HG02981 (cell line): ENCODE results near the gene TLCD3B.
"Not testable (repeated sequence)": the region's sequence is repeated elsewhere in the genome, so short reads cannot be mapped to it uniquely, and the experiment has no call there.

Source experiments
- ATAC-seq: cut with Tn5 transposase; IDR thresholded peaks from one replicate; pipeline ENCODE4 v1.9.1; 2021; ENCODE audit warnings: mild to moderate bottlenecking, moderate library complexity; ENCODE audit not compliant: unreplicated experiment

The TLCD3B gene

GRCh38 chr16:30027588-30028437, 3.3 kb downstream of the TLCD3B start:
- ATAC-seq = no peak

DNA sequence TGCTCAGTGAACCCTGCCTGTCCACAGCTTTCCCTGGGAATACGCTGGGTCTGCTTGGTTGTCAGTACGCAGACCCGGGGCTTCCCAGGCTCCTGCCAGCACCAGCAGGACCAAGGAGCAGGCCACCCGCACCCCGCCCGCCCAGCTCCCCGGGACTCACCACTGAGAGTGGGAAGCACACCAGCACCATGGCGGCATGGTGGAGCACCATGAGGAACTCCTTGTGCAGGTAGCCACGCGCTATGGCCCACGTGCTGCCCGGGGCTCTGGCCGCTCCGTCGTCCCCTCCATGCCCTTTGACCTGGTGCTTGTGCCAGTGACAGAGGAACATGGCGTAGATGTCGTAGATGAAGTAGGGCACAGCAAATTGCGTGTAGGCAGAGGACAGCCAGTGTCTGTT, 4.6 kb downstream of the TLCD3B start:
- ATAC-seq = no peak

DNA sequence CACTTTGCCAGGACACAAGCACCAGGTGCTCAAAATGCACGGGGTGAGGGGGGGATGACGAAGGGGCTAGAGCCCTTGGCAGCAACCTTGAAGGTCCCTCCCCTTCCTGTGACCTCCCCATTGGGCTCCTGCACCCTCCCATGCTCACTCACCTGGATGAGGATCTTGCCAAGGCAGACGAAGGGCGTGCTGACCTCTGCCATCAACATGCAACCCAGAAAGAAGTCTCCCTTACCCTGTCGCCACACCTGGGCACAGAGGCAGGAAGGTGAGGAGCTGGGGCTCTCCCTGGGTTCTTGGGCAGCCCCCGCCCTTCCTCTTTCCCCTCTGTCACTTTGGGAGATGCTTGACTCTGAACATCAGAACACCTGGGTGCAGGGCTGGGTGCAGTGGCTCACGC, 5.5 kb downstream of the TLCD3B start:
- no peak for ATAC-seq

GRCh38 chr16:30025156-30025555, 5.9 kb downstream of the TLCD3B start:
- ATAC-seq = no peak

DNA sequence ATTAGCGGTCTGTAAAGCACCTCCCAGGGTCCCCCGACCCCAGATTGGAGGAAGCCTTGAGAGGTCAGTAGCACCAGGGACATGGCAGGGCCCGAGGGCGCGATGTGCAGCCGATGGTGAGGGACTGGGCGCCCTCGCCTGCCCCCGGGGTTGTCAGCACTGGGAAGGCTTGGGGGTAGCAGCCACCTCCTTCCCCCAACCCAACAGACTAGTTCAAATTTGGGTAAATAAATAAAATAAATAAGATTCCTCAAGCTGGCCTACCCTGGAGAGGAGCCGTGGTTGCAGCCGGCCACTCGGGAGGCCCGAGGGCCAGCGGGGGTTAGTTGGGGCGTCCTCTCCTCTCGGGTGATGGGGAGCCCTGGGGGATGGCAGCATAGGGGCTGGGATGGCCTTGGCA, 6.6 kb downstream of the TLCD3B start:
- ATAC-seq = no peak

DNA sequence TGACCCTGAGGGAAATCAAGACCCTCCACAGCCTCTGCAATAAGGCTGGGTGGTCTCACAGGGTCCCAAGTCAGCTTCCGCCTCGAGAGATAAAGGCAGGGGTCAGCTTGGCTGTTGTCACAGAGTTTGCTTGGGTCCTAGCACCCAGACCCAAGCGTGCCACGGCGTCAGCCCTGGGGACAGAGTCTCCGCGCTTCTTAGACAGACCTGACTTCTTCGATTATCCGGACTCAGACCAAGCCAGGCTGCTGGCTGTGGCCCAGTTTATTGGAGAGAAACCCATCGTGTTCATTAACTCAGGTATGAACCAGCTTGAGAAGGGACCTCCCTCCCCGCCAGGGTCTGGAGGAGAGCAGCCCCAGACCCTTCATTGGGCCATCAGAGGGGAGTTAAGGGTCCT, 7.5 kb downstream of the TLCD3B start:
- ATAC-seq = no peak

DNA sequence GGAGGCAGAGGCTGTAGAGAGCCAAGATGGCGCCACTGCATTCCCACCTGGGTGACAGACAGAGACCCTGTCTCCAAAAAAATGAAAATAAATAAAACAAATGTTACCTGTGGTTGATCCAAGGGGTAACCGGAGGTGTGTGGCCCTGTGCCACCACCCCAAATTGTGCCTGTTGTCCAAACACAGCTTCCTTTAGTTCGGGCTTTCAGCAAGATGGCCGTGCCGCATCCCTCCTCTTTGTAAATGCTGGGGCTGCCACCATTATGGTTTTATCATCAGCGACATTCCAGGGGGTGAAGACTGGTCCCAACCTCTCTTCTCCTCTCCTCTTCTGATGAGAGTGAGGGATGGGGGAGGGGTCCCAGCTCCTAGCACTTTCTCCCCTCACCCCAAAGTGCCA, 8.2 kb downstream of the TLCD3B start, which contains the start of gene C16orf92:
Gene C16orf92, plus strand, starts transcription at position 312 of the 400 bp plus-strand sequence. CDS start 143 bp downstream, outside the sequence.
- ATAC-seq = no peak

- no peak for ATAC-seq
These were observed 12.3 kb downstream of the TLCD3B start for GRCh38 chr16:30018731-30019158.

- ATAC-seq = not testable (repeated sequence)
These were observed 13.1 kb downstream of the TLCD3B start for GRCh38 chr16:30017937-30018336.

- no peak for ATAC-seq
These were observed 13.8 kb downstream of the TLCD3B start for GRCh38 chr16:30017277-30017656.

DNA sequence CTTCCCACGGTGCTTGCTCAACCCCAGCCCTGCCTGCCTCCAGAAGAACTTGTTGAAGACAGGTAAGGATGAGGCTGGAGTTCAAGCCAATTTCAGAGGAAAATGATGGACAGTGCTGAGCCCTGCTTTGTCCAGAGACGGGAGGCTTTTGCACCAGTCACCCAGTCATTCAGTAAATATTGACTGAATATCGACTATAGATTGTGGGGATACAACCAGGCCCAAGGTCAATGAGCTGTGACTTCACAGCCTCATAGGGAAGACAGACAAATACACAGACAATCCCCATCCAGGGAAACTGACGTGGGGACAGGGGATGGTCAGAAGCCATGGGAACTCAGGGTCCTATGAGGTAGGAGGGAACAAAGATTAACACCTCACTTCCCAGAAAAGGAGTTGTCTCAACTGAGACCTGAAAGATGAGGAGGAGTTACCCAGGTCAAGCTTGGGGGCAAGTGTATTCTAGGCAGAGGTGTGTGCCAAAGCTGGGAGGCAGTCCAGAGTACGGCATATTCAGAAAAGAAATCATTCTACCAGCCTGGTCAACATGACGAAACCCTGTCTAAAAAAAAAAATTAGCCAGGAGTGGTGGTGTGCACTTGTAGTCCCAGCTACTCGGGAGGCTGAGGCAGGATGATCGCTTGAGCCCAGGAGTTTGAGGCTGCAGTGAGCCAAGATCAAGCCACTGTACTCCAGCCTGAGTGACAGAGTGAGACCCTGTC, 14.4 kb downstream of the TLCD3B start:
- ATAC-seq = no peak

DNA sequence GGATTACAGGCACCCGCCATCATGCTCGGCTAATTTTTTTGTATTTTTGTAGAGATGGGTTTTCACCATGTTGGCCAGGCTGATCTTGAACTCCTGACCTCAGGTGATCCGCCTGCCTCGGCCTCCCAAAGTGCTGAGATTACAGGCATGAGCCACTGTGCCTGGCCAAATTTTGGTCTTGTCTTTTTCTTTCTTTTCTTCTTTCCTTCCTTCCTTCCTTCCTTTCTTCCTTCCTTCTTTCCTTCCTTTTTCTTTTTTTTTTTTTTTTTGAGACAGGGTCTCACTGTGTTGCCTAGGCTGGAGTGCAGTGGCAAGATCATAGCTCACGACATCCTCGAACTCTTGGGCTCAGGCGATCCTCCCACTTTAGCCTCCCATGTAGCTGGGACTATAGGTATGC, 15.6 kb downstream of the TLCD3B start:
- ATAC-seq = not testable (repeated sequence)

DNA sequence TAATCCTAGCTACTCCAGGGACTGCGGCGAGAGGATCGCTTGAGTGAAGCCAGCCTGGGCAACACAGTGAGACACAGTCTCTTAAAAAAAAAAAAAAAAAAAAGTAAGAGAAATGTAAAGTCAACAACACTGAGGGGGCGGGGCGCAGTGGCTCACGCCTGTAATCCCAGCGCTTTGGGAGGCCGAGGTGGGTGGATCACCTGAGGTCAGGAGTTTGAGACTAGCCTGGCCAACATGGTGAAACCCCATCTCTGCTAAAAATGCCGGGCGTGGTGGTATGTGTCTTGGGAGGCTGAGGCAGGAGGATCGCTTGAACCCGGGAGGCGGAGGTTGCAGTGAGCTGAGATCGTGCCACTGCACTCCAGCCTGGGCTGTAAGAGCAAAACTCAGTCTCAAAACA, 18.5 kb downstream of the TLCD3B start:
- not testable (repeated sequence) for ATAC-seq

DNA sequence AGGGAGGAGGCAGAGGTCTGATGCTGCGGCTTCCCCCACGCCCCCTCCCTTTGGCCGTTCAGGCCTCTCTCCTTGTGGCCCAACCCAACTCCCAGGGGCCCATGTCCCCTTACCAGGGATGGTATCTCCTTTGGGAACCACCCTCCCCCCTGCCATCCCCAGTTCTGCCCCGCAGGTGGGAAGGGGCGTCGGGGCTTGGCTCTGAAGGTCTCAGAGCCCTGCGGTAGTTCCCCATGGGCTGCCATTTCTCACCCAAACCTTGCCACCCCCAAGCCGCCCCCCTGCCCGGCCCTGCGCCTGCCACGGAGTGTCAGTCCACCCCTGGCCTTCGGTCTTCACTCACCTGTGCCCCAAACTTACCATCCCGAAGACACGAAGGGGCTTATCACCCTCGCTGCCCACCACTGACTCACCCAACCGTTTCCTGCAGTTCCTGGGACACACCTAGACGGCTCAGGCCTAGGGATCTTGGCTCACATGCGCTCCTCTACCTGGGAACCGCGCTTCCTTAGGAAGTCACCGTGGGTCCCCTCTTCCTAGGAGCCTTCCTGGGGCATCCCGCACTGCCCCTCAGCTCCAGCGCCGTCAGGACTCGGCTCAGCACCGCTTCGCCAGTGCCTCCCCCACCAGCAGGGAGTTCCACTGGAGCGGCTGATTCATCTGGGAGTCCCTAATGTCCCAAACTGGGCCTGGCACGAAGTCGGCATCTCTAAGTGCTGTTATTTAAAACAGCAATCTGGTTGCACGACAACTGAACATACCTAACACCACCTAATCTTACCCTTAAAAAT, 19.2 kb downstream of the TLCD3B start:
- no peak for ATAC-seq

GRCh38 chr16:30010844-30011713, 20.0 kb downstream of the TLCD3B start, which contains the start of gene DOC2A:
Gene DOC2A (minus strand): TSS chr16:30011027. CDS start chr16:30010222, 805 bp downstream.
- no peak for ATAC-seq

DNA sequence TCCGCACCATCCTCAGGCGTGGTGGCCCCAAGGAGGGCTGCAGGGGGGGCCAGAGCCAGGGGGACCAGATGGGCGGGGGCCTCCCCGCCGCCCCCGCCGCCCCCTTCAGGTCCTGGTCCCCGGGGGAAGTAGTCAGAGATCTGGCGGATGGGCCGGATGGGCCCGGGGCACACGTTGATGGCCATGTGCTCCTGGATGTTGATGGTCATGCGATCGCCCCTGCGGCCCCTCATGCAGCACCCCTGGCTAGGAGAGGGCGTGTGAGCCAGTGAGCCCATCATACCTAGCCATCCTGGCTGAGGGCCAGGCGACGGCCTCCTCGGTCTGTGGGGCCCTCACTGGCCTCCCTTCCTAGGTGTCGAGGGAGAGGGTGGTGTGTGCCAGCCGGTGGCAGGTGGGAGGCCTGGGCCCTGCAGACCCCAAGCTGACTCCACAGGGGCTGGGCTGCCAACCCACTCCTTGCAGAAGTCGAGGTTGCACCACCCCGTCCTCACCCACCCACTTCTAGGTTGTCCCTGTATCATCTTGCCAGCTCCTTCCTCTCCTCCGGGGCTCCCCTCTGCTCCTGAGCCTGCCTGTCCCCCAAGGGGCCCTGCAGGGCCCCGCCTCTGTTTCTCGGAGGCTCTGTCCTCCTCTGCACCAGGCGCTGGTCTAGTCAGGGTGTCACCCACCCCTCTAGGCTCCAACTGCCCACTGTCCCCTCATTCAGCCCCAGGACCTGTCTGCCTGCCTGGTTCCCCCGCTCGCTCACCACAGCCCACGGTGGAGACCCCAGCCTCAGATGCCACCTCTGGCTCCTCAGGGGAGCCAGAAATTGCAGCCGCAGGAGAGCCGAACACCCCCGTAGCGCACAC, 20.9 kb downstream of the TLCD3B start:
- no peak for ATAC-seq

DNA sequence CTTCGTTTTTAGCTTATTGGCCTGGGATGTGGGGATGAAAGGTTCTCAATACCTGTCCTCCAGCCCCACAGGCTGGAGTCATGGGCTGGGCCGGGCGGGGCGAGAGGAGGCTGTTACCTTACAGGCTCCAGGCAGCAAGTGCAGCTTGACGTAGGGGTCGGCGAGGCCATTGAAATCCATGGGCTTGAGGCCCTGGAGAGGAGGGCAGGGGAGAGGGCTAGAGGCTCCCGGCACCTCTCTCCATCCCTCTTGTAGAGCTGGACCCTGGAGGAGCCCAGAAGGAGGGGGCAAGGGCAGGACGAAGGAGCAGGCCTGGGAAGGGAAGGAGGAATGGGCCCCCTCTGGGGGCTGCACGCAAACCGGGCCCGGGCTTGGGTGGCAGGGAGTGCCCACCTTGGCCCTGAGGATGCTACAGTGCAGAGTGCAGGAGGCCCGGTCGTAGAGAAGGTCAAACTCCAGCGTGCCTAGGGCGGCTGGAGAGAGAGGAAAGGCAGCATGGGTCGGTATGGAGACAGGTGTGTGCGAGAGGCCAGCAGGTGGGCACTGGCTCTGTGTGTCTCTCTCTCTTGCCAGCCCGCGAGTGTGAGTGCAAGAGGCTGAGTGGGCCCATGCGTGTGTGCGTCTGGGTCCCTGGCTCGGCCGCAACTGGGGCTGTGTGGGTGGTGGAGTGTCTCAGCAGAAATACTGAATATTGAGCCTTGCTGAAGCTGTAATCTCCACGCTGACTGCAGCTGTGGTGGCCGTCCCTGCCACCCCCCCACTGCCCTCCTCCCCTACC, 21.8 kb downstream of the TLCD3B start:
- ATAC-seq = no peak

DNA sequence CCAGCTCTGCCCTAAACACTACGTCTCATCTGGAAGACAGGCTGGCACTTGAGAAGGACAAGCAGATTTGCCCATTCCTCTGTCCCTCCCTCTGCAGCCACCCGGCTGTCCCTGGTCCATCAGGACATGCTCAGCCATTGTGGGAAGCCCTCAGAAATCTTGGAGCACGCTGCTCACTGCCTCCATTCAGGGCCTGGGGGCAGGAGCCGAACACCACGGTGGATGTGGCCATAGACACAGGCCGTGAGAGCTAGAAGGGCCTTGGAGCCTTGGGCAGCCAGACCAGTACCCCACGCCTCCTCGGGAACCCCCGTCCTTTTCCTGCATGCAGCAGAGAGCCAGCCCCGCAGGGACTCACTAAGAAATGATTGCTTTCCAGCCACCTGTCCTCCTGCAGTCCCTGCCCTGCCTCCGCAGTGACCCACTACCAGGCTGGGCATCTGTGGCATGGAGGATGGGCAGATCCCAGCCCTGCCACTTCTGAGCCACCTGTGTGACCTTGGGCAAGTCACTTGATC, 23.6 kb downstream of the TLCD3B start:
- ATAC-seq = no peak
